ENCODE data around the gene KRR1.

Gene KRR1

DNA sequence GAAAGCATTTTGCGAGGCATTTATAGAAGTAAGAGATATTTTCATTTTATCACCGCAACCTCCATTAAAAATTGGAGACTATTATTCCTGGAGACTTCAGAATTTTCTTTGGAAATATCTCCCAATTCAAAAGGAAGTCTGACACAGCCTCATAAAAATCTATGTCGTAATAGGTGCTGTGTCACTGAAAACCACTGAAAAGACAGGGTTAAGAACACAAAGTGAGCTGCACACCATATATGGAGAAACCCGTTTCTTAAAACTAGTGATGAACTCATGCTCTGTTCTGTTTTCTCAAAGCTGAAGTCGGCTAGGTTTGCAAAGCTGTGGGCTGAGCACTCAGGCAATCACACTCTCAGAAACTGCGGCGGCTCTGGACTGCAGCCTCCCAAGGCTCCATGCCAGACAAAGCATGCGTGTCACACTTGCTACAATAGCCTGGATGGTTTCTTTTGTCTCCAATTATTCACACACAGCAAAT, 30.9 kb downstream of the KRR1 start, which contains the start of gene GLIPR1:
Gene GLIPR1 (plus strand): TSS at position 287 of the 481 bp plus-strand sequence. CDS start 126 bp downstream, at position 413.
- no peak within 1 kb of the TSS for H4K12ac ChIP-seq (ENCODE audit: low read depth, low read length)
- H2BK120ac ChIP-seq (ENCODE audit: insufficient read depth, low read length, poor library complexity), result peak within 1 kb of the TSS; percentile 38
- H3K79me1 ChIP-seq (ENCODE audit: low read length), result peaks cover 5% of the 10 kb centered on the region
- H4K91ac ChIP-seq (ENCODE audit: low read depth, low read length), result peak within 1 kb of the TSS; percentile 78
- peak within 1 kb of the TSS; percentile 11 for H2BK5ac ChIP-seq (ENCODE audit: low read depth, low read length, poor library complexity)
- H2BK12ac ChIP-seq (ENCODE audit: low read length), result peak within 1 kb of the TSS; percentile 77
- H3K79me2 ChIP-seq (ENCODE audit: control insufficient read depth, insufficient read depth, low read length, poor library complexity), result no peaks in the 10 kb centered on the region
- DNase-seq, result peak; percentile 83 to 95
- peak within 1 kb of the TSS; percentile 61 for H3K4me2 ChIP-seq (ENCODE audit: low read length)
- peaks cover 2 to 3% of the 10 kb centered on the region in 2 experiments for H3K4me1 ChIP-seq (ENCODE audit: control insufficient read depth in 1 of 2, insufficient read depth in 2 of 2, low read length in 2 of 2)
- peak within 1 kb of the TSS; percentile 60 for H3K14ac ChIP-seq (ENCODE audit: low read length)
- no peak within 1 kb of the TSS for H2AFZ ChIP-seq (ENCODE audit: insufficient read depth, low read length, poor library complexity)
- no peaks in the 10 kb centered on the region for H3K36me3 ChIP-seq (ENCODE audit: control insufficient read depth in 1 of 2, insufficient read depth in 2 of 2, low read length in 2 of 2)
- whole genome bisulfite sequencing (ENCODE audit: extremely low coverage, insufficient coverage, insufficient read length), result no CpG with 5 or more reads among the region's 8 CpGs
- H3K27ac ChIP-seq (ENCODE audit: low read depth, low read length), result peak within 1 kb of the TSS; percentile 75
- H3K27me3 ChIP-seq (ENCODE audit: insufficient read depth, low read length), result no peaks in the 10 kb centered on the region
- no peak within 1 kb of the TSS for H3K9ac ChIP-seq (ENCODE audit: low read length)
- H3K4me3 ChIP-seq (ENCODE audit: low read depth, low read length), result no peak within 1 kb of the TSS
- no peak within 1 kb of the TSS for H3K18ac ChIP-seq (ENCODE audit: low read length)
- H3K9me3 ChIP-seq (ENCODE audit: insufficient read depth, low read depth, low read length), result no peaks in the 10 kb centered on the region
- H3K23ac ChIP-seq (ENCODE audit: low read length), result no peak within 1 kb of the TSS
- no peak within 1 kb of the TSS for H3K4ac ChIP-seq (ENCODE audit: low read depth, low read length)
- peak within 1 kb of the TSS; percentile 64 for H2AK5ac ChIP-seq (ENCODE audit: low read length)
- H4K8ac ChIP-seq (ENCODE audit: low read depth, low read length), result peak within 1 kb of the TSS; percentile 48

DNA sequence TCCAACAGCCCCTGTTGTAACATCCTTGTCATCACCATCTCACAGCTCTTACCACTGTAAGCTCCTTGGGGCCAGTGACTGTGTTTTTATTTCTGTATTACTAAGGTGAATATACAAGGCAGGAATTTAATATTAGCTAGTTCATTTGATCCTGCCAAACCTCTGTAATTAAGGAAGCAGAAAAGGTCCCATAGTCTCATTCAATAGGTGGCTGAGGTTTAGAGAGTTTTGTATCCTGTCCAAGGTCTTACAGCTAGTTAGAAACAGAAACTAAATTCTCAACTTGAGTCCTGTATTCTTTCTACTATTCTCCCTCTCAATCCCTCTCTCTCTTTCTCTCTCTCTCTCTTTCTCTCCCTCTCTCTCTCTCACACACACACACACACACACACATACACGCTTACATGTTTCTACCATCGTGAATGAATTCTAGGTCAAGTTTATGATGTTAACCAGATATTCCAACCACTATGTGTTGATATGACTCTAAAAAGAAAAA, 31.4 kb downstream of the KRR1 start:
- Histone ChIP-seq H3K23ac (ENCODE audit: low read length) (no peak overlapping the region), H4K91ac (ENCODE audit: low read depth, low read length) (peak overlapping the region; percentile 78), H3K4me2 (ENCODE audit: low read length) (no peak overlapping the region), H3K9me3 (ENCODE audit: insufficient read depth, low read depth, low read length) (no peaks in the 10 kb centered on the region), H4K8ac (ENCODE audit: low read depth, low read length) (peak overlapping the region; percentile 48), H3K79me1 (ENCODE audit: low read length) (peaks cover 5% of the 10 kb centered on the region), H3K79me2 (ENCODE audit: control insufficient read depth, insufficient read depth, low read length, poor library complexity) (no peaks in the 10 kb centered on the region), H3K14ac (ENCODE audit: low read length) (peak overlapping the region; percentile 60), H2AFZ (ENCODE audit: insufficient read depth, low read length, poor library complexity) (no peak overlapping the region), H3K18ac (ENCODE audit: low read length) (no peak overlapping the region), H2BK12ac (ENCODE audit: low read length) (peak overlapping the region; percentile 77), H2AK5ac (ENCODE audit: low read length) (peak overlapping the region; percentile 64), H4K12ac (ENCODE audit: low read depth, low read length) (no peak overlapping the region), H3K4ac (ENCODE audit: low read depth, low read length) (no peak overlapping the region), H3K9ac (ENCODE audit: low read length) (no peak overlapping the region), H3K27me3 (ENCODE audit: insufficient read depth, low read length) (no peaks in the 10 kb centered on the region), H3K27ac (ENCODE audit: low read depth, low read length) (no peak overlapping the region), H3K36me3 (ENCODE audit: control insufficient read depth in 1 of 2, insufficient read depth in 2 of 2, low read length in 2 of 2) (no peaks in the 10 kb centered on the region), H3K4me3 (ENCODE audit: low read depth, low read length) (no peak overlapping the region), H3K4me1 (ENCODE audit: control insufficient read depth in 1 of 2, insufficient read depth in 2 of 2, low read length in 2 of 2) (peaks cover 2 to 3% of the 10 kb centered on the region in 2 experiments), H2BK5ac (ENCODE audit: low read depth, low read length, poor library complexity) (no peak overlapping the region), H2BK120ac (ENCODE audit: insufficient read depth, low read length, poor library complexity) (peak overlapping the region; percentile 38)
- DNase-seq, result peak in 1 of 2 donors; percentile 14
- no CpG with 5 or more reads among the region's 2 CpGs for WGBS (ENCODE audit: extremely low coverage, insufficient coverage, insufficient read length)

DNA sequence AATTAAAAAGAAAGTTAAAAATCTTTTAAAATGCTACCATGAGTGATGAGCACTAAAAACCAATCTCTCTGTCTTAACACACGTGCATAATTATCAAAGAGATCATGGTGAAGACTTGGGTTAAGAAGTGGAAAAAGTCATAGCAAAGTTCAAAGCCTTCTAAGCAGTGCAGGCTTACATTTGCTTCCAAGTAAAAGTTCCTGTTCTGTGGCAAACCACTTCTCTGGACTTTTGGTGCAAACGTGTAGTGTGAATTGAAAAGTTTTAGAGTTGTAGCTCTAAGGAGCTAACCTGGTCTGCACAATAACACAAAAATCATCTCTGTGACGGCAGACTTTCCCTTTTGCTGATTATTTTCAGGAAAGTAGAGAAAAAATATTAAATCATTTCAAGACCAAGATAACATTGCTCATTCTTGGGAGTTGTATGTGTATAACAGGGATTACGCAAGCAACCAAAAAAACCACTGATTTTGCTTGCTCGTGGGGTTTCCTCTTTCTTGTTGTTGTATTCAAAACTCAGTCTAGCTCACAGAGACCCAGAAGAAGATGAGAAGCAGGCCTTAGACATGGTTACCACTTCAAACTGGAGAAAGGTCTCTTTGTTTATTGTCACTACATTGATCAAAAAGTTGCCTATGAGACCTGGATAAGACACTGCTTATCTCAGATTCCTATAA, 33.2 kb downstream of the KRR1 start:
- peak in 1 of 2 donors; percentile 40 for DNase-seq
- H4K8ac ChIP-seq (ENCODE audit: low read depth, low read length), result no peak overlapping the region
- no peaks in the 10 kb centered on the region for H3K36me3 ChIP-seq (ENCODE audit: control insufficient read depth in 1 of 2, insufficient read depth in 2 of 2, low read length in 2 of 2)
- H3K79me1 ChIP-seq (ENCODE audit: low read length), result peaks cover 5% of the 10 kb centered on the region
- no peak overlapping the region for H4K91ac ChIP-seq (ENCODE audit: low read depth, low read length)
- no peak overlapping the region for H3K4me3 ChIP-seq (ENCODE audit: low read depth, low read length)
- no peak overlapping the region for H2BK12ac ChIP-seq (ENCODE audit: low read length)
- H3K79me2 ChIP-seq (ENCODE audit: control insufficient read depth, insufficient read depth, low read length, poor library complexity), result no peaks in the 10 kb centered on the region
- no peak overlapping the region for H3K18ac ChIP-seq (ENCODE audit: low read length)
- no peaks in the 10 kb centered on the region for H3K9me3 ChIP-seq (ENCODE audit: insufficient read depth, low read depth, low read length)
- peaks cover 2 to 3% of the 10 kb centered on the region in 2 experiments for H3K4me1 ChIP-seq (ENCODE audit: control insufficient read depth in 1 of 2, insufficient read depth in 2 of 2, low read length in 2 of 2)
- no peak overlapping the region for H2AK5ac ChIP-seq (ENCODE audit: low read length)
- H3K27me3 ChIP-seq (ENCODE audit: insufficient read depth, low read length), result no peaks in the 10 kb centered on the region
- H3K9ac ChIP-seq (ENCODE audit: low read length), result no peak overlapping the region
- H4K12ac ChIP-seq (ENCODE audit: low read depth, low read length), result no peak overlapping the region
- no peak overlapping the region for H2AFZ ChIP-seq (ENCODE audit: insufficient read depth, low read length, poor library complexity)
- H2BK120ac ChIP-seq (ENCODE audit: insufficient read depth, low read length, poor library complexity), result no peak overlapping the region
- H3K4ac ChIP-seq (ENCODE audit: low read depth, low read length), result no peak overlapping the region
- no peak overlapping the region for H3K4me2 ChIP-seq (ENCODE audit: low read length)
- no peak overlapping the region for H3K23ac ChIP-seq (ENCODE audit: low read length)
- H3K14ac ChIP-seq (ENCODE audit: low read length), result no peak overlapping the region
- H2BK5ac ChIP-seq (ENCODE audit: low read depth, low read length, poor library complexity), result no peak overlapping the region
- no CpG with 5 or more reads among the region's 5 CpGs for WGBS (ENCODE audit: extremely low coverage, insufficient coverage, insufficient read length)
- H3K27ac ChIP-seq (ENCODE audit: low read depth, low read length), result no peak overlapping the region

DNA sequence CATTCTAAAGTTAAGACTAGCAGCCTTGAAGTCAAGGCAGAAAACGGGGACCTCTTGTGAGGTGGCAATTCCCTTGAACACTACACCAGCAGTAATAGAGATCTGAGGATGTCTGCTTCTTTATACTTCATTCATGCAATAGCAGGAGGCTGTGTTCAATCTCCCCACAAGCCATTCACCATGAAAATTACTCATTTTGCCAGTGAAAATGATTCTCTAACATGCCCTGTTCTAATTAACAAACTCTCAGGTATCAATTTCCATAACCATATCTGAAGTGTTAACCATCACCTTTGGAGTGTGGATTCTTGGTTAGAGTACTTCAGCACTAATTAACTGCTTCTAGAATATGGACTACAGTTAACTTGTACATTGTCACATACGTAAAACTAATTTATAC, 34.3 kb downstream of the KRR1 start:
- no CpG with 5 or more reads among the region's 2 CpGs for WGBS (ENCODE audit: extremely low coverage, insufficient coverage, insufficient read length)
- no peak overlapping the region for H3K4me2 ChIP-seq (ENCODE audit: low read length)
- H3K4ac ChIP-seq (ENCODE audit: low read depth, low read length), result no peak overlapping the region

More for the DNA sequence above, 34.3 kb downstream of the KRR1 start:
- no peaks in the 10 kb centered on the region for H3K36me3 ChIP-seq (ENCODE audit: control insufficient read depth in 1 of 2, insufficient read depth in 2 of 2, low read length in 2 of 2)
- no peak overlapping the region for H3K4me3 ChIP-seq (ENCODE audit: low read depth, low read length)
- peaks cover 5% of the 10 kb centered on the region for H3K79me1 ChIP-seq (ENCODE audit: low read length)
- no peak overlapping the region for H3K27ac ChIP-seq (ENCODE audit: low read depth, low read length)
- no peak overlapping the region for H3K9ac ChIP-seq (ENCODE audit: low read length)
- no peak overlapping the region for H4K91ac ChIP-seq (ENCODE audit: low read depth, low read length)
- H2BK12ac ChIP-seq (ENCODE audit: low read length), result no peak overlapping the region
- no peaks in the 10 kb centered on the region for H3K9me3 ChIP-seq (ENCODE audit: insufficient read depth, low read depth, low read length)
- H3K14ac ChIP-seq (ENCODE audit: low read length), result no peak overlapping the region
- H3K27me3 ChIP-seq (ENCODE audit: insufficient read depth, low read length), result no peaks in the 10 kb centered on the region
- no peak overlapping the region for H4K12ac ChIP-seq (ENCODE audit: low read depth, low read length)
- H3K79me2 ChIP-seq (ENCODE audit: control insufficient read depth, insufficient read depth, low read length, poor library complexity), result no peaks in the 10 kb centered on the region
- no peak overlapping the region for H2BK120ac ChIP-seq (ENCODE audit: insufficient read depth, low read length, poor library complexity)
- no peak overlapping the region for H3K18ac ChIP-seq (ENCODE audit: low read length)
- no peak overlapping the region for H2BK5ac ChIP-seq (ENCODE audit: low read depth, low read length, poor library complexity)
- DNase-seq, result no peak
- H3K4me1 ChIP-seq (ENCODE audit: control insufficient read depth in 1 of 2, insufficient read depth in 2 of 2, low read length in 2 of 2), result peaks cover 0 to 3% of the 10 kb centered on the region in 2 experiments
- H4K8ac ChIP-seq (ENCODE audit: low read depth, low read length), result no peak overlapping the region
- H3K23ac ChIP-seq (ENCODE audit: low read length), result no peak overlapping the region
- no peak overlapping the region for H2AFZ ChIP-seq (ENCODE audit: insufficient read depth, low read length, poor library complexity)
- H2AK5ac ChIP-seq (ENCODE audit: low read length), result no peak overlapping the region
